Breast epithelium (tissue), 3 donors: Measurements from ENCODE around the gene DLX6.

Experiments used
- CTCF ChIP-seq, 3 donors: fragments of 450-650 bp; IDR thresholded peaks; one replicate each; pipeline ENCODE4 v1.5.1; 2016 to 2017; ENCODE audit warnings: antibody characterized with exemption in 3 of 3, mild to moderate bottlenecking in 3 of 3, moderate library complexity in 3 of 3
- POLR2A ChIP-seq: fragments of 450-650 bp; IDR thresholded peaks from one replicate; pipeline ENCODE4 v1.6.1; 2016; ENCODE audit warnings: antibody characterized with exemption, mild to moderate bottlenecking, moderate library complexity
- POLR2AphosphoS5 ChIP-seq, 3 donors: sonication (generic); formaldehyde crosslinking; IDR thresholded peaks; one replicate each; pipeline ENCODE4 v1.6.1; 2017; ENCODE audit warnings: antibody characterized with exemption in 3 of 3

GRCh38 chr7:97015279-97015678 lies 9.9 kb downstream of the DLX6 start:
- TF ChIP-seq POLR2A (no peak), POLR2AphosphoS5 (IDR thresholded peaks at IDR 0.05) (no peak), CTCF (IDR thresholded peaks at IDR 0.05) (no peak)
